ENCODE data around the gene MLLT10.

MLLT10 gene

DNA sequence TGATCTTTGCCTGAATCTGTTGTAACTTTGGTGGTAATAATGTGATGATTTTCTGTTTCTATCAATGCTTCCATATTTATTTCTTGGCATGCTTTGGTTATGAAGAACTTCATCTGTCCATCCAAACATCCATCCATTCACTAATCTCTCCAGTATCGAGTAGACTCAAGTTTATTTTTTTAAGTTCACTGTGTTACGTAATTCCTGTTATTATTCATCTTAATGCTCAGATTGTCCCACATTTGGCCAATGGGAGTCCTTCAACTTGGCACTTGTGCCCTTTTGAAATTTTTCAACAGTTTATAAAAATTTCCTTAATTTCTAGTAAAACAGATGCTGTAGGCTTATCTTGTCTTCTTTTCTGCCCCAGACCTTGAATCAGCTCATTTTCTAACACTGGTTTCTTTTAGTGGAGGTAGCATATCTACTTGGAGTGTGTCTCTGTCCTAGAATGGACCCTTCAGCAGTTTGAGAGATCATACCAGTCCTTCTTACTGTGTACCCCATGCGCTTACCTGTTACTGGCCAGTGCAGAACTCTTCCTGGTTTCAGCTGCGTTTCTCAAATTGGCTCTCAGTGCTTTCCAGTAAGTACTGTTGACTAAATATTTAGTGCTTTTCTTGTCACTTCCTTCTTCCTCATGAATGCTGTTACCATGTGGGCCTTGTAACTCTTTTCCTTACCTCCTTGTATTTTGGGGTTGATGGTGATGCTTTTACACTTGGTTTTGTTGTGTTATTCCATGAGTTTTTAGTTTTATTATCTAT is 100.8 kb downstream of the MLLT10 start:
- no peak overlapping the region for H2AFZ ChIP-seq (ENCODE audit: low read length)
- H3K9me2 ChIP-seq (ENCODE audit: low read depth, low read length), result no peaks in the 10 kb centered on the region
- H3K79me2 ChIP-seq (ENCODE audit: insufficient read depth, low read length), result no peaks in the 10 kb centered on the region
- no peaks in the 10 kb centered on the region for H4K20me1 ChIP-seq (ENCODE audit: insufficient read depth, low read length)
- H3K27ac ChIP-seq (ENCODE audit: low read depth, low read length, poor library complexity, severe bottlenecking), result no peak overlapping the region
- no peak overlapping the region for H3K4me2 ChIP-seq (ENCODE audit: low read length)
- H3F3A ChIP-seq (ENCODE audit: insufficient read depth, low read length), result no peaks in the 10 kb centered on the region
- peaks cover 15% of the 10 kb centered on the region for H3K36me3 ChIP-seq (ENCODE audit: insufficient read depth, low read length)
- no peak for TF ChIP-seq EZH2 (IDR thresholded peaks at IDR 0.05; ENCODE audit: borderline replicate concordance, low read length)
- TF ChIP-seq, protein P1, sequence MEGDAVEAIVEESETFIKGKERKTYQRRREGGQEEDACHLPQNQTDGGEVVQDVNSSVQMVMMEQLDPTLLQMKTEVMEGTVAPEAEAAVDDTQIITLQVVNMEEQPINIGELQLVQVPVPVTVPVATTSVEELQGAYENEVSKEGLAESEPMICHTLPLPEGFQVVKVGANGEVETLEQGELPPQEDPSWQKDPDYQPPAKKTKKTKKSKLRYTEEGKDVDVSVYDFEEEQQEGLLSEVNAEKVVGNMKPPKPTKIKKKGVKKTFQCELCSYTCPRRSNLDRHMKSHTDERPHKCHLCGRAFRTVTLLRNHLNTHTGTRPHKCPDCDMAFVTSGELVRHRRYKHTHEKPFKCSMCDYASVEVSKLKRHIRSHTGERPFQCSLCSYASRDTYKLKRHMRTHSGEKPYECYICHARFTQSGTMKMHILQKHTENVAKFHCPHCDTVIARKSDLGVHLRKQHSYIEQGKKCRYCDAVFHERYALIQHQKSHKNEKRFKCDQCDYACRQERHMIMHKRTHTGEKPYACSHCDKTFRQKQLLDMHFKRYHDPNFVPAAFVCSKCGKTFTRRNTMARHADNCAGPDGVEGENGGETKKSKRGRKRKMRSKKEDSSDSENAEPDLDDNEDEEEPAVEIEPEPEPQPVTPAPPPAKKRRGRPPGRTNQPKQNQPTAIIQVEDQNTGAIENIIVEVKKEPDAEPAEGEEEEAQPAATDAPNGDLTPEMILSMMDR (IDR thresholded peaks at IDR 0.05; ENCODE audit: low read length), result no peak
- no peak overlapping the region for H3K9ac ChIP-seq (ENCODE audit: low read length)
- no peaks in the 10 kb centered on the region for H3K4me1 ChIP-seq (ENCODE audit: insufficient read depth, low read length, severe bottlenecking)
- H3K27me3 ChIP-seq (ENCODE audit: insufficient read depth, low read length), result no peaks in the 10 kb centered on the region
- H3K4me3 ChIP-seq (ENCODE audit: low read depth, low read length, poor library complexity, severe bottlenecking), result no peak overlapping the region
- no peaks in the 10 kb centered on the region for H3K9me3 ChIP-seq (ENCODE audit: low read length)

DNA sequence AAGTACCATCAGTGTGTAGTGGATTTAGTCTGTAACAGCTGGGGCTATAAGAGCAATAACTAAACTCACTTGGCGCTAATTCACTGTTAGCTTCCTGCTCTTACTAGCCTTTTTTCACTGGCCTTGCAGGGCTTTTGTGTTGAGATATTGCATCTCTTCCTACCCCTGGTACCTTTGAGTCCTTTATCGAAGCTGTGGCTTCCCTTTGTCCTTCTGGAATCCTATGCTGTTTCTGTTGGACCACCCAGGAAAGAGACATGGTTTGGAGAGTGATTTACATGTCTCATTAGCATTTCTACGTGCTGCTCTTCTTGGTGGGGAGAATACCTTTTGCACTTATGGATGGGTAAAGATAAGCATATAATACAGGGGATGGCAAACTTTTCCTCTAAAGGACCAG is 103.8 kb downstream of the MLLT10 start:
- Histone ChIP-seq H3K9ac (ENCODE audit: low read length) (no peak overlapping the region), H3K4me3 (ENCODE audit: low read depth, low read length, poor library complexity, severe bottlenecking) (no peak overlapping the region), H3K36me3 (ENCODE audit: insufficient read depth, low read length) (peaks cover 12% of the 10 kb centered on the region; the same call in 1 of the 2 replicates), H3K4me1 (ENCODE audit: insufficient read depth, low read length, severe bottlenecking) (no peaks in the 10 kb centered on the region), H3K79me2 (ENCODE audit: insufficient read depth, low read length) (no peaks in the 10 kb centered on the region), H3K9me2 (ENCODE audit: low read depth, low read length) (no peaks in the 10 kb centered on the region), H4K20me1 (ENCODE audit: insufficient read depth, low read length) (no peaks in the 10 kb centered on the region), H3K4me2 (ENCODE audit: low read length) (no peak overlapping the region), H2AFZ (ENCODE audit: low read length) (no peak overlapping the region), H3K9me3 (ENCODE audit: low read length) (no peaks in the 10 kb centered on the region), H3K27me3 (ENCODE audit: insufficient read depth, low read length) (no peaks in the 10 kb centered on the region), H3K27ac (ENCODE audit: low read depth, low read length, poor library complexity, severe bottlenecking) (no peak overlapping the region), H3F3A (ENCODE audit: insufficient read depth, low read length) (no peaks in the 10 kb centered on the region)
- TF ChIP-seq EZH2 (IDR thresholded peaks at IDR 0.05; ENCODE audit: borderline replicate concordance, low read length), result no peak
- TF ChIP-seq, protein P1 (IDR thresholded peaks at IDR 0.05; ENCODE audit: low read length), result no peak

DNA sequence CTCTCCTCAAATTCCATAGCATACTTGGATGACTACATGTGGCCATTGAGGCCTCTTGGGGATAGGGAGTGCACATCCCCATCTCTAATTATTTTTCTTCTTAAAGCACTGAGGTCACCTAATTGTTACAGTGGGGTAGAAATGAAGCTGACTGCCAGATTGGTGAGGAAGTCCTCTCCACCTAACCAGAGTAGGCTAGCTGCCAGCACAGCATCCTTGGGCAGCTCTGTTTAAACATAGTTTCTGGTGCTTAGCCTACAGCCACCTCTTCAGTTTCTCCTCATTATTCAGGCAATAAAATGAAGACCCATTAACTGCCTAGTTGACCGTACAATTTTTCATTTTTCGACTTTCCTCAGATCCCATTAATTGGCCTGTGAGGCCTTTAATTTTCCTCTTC is 104.6 kb downstream of the MLLT10 start:
- Histone ChIP-seq H3K4me1 (ENCODE audit: insufficient read depth, low read length, severe bottlenecking) (no peaks in the 10 kb centered on the region), H3F3A (ENCODE audit: insufficient read depth, low read length) (no peaks in the 10 kb centered on the region), H2AFZ (ENCODE audit: low read length) (no peak overlapping the region), H3K27ac (ENCODE audit: low read depth, low read length, poor library complexity, severe bottlenecking) (no peak overlapping the region), H3K79me2 (ENCODE audit: insufficient read depth, low read length) (no peaks in the 10 kb centered on the region), H3K4me3 (ENCODE audit: low read depth, low read length, poor library complexity, severe bottlenecking) (no peak overlapping the region), H3K9ac (ENCODE audit: low read length) (no peak overlapping the region), H4K20me1 (ENCODE audit: insufficient read depth, low read length) (no peaks in the 10 kb centered on the region), H3K4me2 (ENCODE audit: low read length) (no peak overlapping the region), H3K9me2 (ENCODE audit: low read depth, low read length) (no peaks in the 10 kb centered on the region), H3K36me3 (ENCODE audit: insufficient read depth, low read length) (peaks cover 12% of the 10 kb centered on the region; the same call in 1 of the 2 replicates), H3K9me3 (ENCODE audit: low read length) (no peaks in the 10 kb centered on the region), H3K27me3 (ENCODE audit: insufficient read depth, low read length) (no peaks in the 10 kb centered on the region)
- no peak for TF ChIP-seq EZH2 (IDR thresholded peaks at IDR 0.05; ENCODE audit: borderline replicate concordance, low read length)
- TF ChIP-seq, protein P1 (IDR thresholded peaks at IDR 0.05; ENCODE audit: low read length), result no peak
